ENCODE results near the gene PRMT7.

Gene PRMT7, protein sequence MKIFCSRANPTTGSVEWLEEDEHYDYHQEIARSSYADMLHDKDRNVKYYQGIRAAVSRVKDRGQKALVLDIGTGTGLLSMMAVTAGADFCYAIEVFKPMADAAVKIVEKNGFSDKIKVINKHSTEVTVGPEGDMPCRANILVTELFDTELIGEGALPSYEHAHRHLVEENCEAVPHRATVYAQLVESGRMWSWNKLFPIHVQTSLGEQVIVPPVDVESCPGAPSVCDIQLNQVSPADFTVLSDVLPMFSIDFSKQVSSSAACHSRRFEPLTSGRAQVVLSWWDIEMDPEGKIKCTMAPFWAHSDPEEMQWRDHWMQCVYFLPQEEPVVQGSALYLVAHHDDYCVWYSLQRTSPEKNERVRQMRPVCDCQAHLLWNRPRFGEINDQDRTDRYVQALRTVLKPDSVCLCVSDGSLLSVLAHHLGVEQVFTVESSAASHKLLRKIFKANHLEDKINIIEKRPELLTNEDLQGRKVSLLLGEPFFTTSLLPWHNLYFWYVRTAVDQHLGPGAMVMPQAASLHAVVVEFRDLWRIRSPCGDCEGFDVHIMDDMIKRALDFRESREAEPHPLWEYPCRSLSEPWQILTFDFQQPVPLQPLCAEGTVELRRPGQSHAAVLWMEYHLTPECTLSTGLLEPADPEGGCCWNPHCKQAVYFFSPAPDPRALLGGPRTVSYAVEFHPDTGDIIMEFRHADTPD

DNA sequence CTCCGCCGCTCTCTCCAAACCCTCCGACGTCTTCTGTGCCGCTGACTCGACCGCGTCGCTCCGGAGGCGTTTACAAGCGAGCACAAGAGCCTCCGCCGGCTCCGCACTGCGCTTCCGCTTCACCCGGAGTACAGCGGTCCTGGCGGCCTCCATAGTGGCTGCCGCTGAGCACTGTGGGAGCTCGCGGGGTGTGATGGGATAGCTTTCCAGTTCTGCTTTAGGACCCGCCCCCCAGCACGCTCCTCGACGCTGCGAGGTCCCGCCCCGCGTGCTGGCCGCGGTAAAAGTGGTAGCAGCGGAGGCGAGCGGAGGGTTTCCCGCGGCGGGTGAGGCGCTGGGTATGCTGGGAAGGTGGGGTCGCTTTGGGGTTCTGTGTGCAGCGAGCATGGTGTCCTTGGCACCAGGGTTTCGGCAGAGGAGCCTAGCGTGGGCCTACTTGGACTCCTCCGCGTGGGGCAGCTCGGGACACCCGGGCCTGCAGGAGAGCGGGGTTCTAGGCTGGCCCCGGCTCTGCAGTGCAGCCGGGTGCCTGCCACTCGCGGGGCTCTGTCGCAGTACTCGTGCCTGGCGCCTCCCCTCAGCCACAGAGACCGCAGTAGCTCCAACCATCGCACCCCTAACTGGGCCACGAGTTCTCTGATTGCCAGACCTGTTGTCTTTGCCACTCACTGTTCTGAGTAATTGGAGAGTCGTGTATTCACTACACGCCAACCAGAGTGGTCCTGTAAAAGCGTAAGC is at the start of gene PRMT7, which contains the start of gene SLC7A6OS:
TSS of gene PRMT7 (plus strand) at position 246 of the 738 bp plus-strand sequence. CDS start 4,961 bp downstream, outside the sequence.
TSS of gene SLC7A6OS (minus strand) at position 173 of the 738 bp plus-strand sequence. CDS start at position 153, 20 bp downstream.
- peak; percentile 92 for DNase-seq

- DNase-seq: no peak
Measured at GRCh38 chr16:68263559-68264127, 47.2 kb upstream of the PRMT7 start.

DNA sequence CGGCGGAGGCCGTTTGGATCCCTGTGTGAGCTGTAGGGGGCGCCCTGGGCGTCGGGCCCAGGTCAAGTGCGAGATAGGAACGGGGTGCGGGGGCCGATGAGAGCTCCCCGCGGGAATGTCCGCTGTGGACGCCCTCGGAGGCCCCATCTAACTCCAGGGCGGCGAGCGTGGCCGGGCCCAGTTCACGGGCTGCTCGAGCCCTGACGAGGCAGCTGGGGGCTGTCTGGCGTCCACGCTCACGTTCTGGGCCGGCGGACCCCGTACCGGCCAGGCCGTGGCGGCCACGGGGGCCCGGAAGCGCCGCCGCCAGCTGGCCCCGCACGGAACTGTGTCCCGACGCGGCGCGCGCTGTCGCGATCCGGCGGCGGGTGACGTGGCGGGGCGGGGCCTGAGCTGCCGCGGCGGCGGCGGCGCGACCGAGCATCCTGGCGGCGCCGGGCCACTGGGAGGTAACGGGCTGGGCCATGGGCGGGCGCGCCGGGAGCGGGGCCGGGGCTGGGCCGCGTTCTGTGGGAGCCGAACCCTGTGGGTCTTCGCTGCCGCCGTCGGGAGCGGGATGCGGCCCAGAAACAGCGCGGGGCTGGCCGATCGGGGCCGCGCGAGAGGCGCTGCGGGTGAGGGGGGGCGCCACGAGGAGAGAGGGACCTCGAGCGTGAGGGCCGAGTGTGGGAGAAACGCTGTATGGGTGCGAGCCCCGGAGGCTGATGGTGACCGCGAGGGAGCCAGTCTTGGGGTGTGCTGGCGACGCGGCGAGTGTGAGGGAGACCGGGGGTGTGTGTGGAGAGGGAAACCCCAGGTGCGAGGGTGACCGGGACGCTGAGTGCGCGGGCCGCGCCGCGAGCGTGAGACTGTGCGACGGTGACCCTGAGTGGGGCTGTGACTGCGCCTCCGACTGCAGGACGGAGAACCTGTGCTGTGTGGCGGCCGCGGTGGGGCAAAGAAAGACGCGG is 46.4 kb upstream of the PRMT7 start, which contains the start of gene SLC7A6:
TSS of gene SLC7A6 (plus strand) at position 399 of the 950 bp plus-strand sequence. CDS start 10,201 bp downstream, outside the sequence.
- DNase-seq: peak; percentile 29

- DNase-seq: peak; percentile 67
Measured at GRCh38 chr16:68265078-68265920, 45.5 kb upstream of the PRMT7 start.

- no peak for DNase-seq
Measured at GRCh38 chr16:68267612-68268405, 43.0 kb upstream of the PRMT7 start.

DNA sequence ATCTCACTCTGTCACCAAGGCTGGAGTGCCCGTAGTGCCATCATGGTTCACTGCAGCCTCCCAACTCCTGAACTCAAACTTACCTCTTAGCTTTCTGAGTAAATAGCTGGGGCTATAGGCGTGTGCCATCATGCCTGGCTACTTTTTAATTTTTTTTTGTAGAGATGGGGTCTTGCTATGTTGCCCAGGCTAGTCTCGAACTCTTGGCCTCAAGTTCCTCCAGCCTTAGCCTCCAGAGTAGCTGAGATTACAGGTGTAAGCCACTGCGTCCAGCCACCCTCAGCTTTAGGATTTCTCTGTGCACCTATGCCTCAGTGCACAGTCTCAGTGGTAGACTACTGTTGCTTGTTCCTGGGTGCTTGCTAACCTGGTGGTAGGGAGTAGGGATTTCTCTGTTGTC is 41.0 kb upstream of the PRMT7 start:
- no peak for DNase-seq

GRCh38 chr16:68270353-68270752 is 40.5 kb upstream of the PRMT7 start:
- DNase-seq: no peak

GRCh38 chr16:68272507-68273209 is 38.2 kb upstream of the PRMT7 start:
- DNase-seq: no peak

GRCh38 chr16:68273459-68273858 is 37.4 kb upstream of the PRMT7 start:
- DNase-seq: no peak

DNA sequence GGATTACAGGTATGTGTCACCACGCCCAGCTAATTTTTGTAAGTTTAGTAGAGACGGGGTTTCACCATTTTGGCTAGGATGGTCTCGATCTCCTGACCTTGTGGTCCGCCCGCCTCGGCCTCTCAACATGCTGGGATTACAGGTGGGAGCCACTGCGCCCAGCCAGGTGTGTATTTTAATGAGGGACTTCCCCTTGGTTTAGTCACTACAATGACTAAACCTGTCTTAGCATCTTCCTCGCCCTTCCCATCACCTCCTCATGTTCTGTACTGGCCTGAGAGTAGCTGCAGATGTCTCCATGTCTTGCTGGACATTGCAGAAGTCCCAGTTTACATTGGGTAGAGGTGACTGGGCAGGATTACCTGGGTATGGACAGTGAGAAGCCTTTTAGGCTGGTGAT is 36.9 kb upstream of the PRMT7 start:
- no peak for DNase-seq

GRCh38 chr16:68274441-68274840 is 36.4 kb upstream of the PRMT7 start:
- DNase-seq: no peak

DNA sequence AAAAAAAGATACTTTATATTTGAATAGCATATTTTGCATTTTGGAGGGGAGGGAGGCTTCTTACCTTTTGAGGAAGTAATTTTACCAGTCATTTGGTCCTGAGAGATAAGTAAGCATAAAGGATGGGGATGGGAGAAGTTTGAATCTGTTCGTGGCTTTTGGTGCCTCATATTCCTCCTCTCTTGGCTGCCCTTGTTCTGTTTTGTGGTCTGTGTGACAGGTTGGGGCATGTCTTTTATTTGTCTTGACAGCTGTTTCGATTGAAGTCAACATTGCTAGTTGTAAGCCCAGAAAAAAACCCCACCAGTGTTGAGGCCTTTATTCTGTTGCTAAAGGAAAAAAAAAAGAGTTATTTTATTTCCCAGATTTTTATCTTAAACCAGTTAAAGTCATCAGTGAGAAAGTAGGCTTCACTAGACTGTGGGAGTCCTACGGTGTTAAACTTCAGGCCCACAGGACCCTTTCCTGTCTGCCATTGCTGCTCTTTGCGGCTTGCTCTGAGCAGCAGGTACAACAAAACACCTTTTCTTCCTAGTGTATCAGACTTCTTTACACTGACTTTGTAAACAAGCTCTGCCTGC is 35.1 kb upstream of the PRMT7 start:
- no peak for DNase-seq

DNA sequence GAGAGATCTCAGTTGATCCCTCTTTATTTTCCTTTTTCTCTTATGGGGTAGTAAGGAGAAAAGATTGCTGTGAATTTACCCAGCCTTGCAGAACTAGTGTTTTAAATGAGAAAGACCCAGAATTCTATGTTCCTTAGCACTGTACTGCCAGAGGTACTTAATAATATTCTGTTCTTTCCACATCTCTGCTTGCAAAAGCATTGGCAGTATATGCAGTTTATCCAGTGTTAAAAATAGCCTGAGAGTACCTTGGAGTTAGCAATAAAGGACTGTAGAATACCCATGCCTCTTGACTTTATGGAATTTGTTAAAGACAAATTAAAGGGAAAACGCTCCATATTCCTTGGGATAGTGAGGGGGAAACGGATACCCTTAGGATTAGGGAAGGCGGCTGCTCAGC is 34.6 kb upstream of the PRMT7 start:
- no peak for DNase-seq

- no peak for DNase-seq
Measured at GRCh38 chr16:68279726-68280558, 30.9 kb upstream of the PRMT7 start.

DNA sequence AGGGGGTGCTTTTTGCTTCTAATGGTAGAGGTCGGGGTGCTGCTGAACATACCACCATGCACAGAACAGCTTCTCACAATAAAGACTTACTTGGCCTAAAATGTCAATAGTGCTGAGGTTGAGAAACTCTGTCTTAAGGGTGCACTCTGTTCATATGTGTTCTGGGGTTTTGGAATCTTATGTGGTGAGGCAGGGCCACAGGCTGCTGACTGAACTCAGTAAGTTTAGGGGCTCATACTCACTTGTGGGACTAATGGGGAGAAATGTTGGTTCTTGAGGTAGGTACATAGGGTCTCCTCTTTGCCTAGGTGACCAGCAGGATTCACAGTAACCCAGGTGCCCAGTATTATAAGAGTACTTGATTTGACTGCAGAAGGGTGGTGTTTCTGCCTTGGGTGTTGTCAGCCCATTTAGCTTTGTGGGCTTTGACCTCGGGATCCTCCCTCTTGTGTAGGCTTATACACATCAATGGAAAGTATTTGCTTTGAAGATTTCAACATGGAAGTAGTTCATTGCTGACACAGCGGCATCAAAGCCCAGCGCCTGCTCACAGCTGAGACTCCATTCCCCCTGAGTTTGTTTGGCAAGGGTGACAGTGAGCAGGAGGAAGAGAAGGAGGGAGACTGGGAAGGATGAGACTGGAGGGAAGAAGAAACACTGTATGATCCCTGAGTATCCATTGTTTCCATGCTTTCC is 29.3 kb upstream of the PRMT7 start:
- DNase-seq: no peak

- DNase-seq: no peak
Measured at GRCh38 chr16:68282064-68282452, 28.8 kb upstream of the PRMT7 start.

DNA sequence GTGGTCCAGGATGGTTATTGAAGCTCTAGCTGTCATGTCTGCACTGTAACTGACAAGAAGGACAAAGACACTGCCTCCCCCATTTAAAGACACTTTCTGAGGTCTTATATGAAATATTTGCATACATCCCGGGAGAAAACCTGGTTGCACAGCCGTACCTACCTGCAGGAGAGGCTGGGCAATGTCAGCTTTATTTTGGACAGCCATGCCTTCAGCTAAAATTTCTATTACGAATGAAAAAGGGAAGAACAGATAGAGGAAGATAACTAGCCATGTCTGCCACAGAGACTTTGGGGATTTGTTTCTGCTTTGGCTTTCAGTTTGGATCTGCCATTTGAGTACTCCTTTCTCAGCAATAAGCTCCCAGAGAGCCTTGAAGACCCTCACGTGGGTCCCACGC is 27.5 kb upstream of the PRMT7 start:
- no peak for DNase-seq

All from kidney glomerular epithelial cell (primary cell).